ENCODE data around the gene TLCD5. TPM values are rescaled to one million over a fixed set of nuclear protein-coding genes. Genes with fewer than 3 reads are reported as not detected.

The TLCD5 gene
- total RNA-seq = 4.9 and 7.4 TPM in 2 replicates

DNA sequence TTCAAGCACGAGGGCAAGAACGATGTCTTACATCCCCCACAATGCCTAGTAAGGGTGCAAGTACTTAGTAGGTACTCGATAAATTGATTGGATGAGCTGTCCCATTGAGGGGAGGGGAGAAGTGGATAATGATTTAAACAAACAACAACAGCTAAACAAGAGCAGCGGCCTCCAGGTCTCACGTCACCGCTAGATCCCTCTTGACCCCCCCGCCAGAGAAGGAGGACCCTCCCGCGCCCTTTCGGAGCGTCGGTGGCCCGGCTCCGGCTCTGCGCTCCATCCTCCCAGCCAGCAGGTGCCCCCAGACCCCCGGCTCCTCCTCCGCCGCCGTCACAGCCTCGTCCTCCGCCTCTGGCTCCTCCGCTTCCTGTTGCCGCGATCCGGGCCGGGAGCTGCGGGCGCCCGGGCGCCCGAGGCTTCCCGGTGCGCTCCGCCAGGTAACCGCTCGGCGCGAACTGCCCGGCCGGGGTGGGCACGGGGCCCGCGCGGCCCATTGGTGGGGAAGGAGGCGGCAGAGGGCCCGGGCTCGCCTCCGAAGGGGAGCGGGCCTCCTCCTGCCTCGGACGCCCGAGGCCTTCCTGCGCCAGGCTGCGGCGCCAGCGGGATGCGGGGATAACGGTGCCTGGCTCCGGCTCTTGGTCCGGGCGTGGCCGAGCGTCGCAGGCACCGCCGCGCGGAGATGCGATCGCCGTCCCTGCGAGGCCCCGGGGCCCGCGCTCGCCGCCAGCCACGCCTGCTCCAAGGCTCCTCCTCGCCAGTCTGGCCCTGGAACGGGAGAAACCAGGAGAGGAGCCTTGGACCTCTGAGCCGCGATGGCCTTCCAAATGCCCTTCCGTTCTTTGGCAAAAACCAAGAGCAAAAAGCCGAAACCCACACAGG, at the start of gene TLCD5:
TLCD5 (plus strand) TSS at position 368 of the 879 bp plus-strand sequence. CDS start 2,143 bp downstream, outside the sequence.

DNA sequence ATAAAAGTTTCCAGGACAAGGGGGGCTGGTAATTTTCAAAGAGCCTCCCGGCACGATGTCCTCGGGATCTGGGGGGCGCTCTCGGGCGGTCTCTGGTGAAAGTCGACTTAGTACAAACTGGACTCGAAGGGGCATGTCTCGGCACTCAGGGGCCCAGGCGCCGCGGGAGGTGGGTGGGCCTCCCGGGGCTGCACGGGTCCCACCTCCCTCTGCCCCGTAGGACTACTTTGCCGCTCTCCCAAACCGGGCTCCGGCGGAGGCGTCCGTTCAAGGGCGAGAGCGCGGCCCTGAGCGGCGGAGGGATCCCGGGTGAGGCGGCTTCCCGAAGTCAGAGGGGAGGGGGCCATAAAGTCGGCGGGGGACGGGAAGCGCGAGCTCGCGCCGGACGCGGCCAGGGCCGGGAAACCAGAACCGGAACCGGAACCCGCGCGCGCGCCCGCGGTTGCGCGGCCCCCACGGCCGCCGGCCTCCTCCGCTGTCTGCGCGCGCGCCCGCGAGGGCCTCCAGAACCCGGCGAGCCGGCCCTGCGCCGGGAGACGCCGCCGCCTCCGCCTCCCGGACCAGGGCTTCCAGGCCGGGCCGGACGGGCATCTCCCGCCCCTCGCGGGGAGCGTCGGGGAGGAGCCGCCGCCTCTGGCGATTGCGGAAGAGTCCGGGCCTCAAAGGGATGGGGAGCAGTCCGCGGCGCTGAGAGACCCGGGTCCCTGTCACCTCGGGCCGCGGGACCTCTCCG, 11.0 kb downstream of the TLCD5 start, which contains the start of gene ARHGEF12:
ARHGEF12 (plus strand) TSS at position 506 of the 733 bp plus-strand sequence. CDS start 831 bp downstream, outside the sequence.

Other genes with a start within 250 kb of the TLCD5 start
- 0.19 TPM in 1 of 2 replicates, not detected in the other for gene TRIM29, start 187.2 kb upstream of the TLCD5 start, total RNA-seq
- 6.1 and 12.6 TPM in 2 replicates for gene OAF, start 114.3 kb upstream of the TLCD5 start, total RNA-seq
- gene POU2F3, start 85.2 kb upstream of the TLCD5 start, total RNA-seq = under 0.01 and 0.09 TPM in 2 replicates
- 81.3 and 104 TPM in 2 replicates for gene ARHGEF12, start 11.1 kb downstream of the TLCD5 start, total RNA-seq
- 0.09 and 0.18 TPM in 2 replicates for gene GRIK4, start 186.4 kb downstream of the TLCD5 start, total RNA-seq